Mesothelial cell of epicardium (in vitro differentiated cells): ENCODE measurements around the gene AQP2. TPM values are rescaled to one million over a fixed set of nuclear protein-coding genes. Genes with fewer than 3 reads are reported as not detected.

Experiments
- DNase-seq, 2 experiments: peaks; one replicate each; pipeline ENCODE4 v3.0.0; 2021; ENCODE audit warnings: low spot score in 2 of 2; ENCODE audit not compliant: unreplicated experiment in 2 of 2
- H3K27ac Mint-ChIP-seq: 2 replicates; pipeline ENCODE4 v1.8.0; 2021; ENCODE audit warnings: mixed read lengths
- H3K27me3 Mint-ChIP-seq: 2 replicates; pipeline ENCODE4 v1.8.0; 2021; ENCODE audit warnings: low read depth, mixed read lengths
- H3K36me3 Mint-ChIP-seq: 2 replicates; pipeline ENCODE4 v1.8.0; 2021; ENCODE audit warnings: mixed read lengths
- H3K4me1 Mint-ChIP-seq: 2 replicates; pipeline ENCODE4 v1.8.0; 2021; ENCODE audit warnings: mixed read lengths
- H3K4me3 Mint-ChIP-seq: 2 replicates; pipeline ENCODE4 v1.8.0; 2021; ENCODE audit warnings: mild to moderate bottlenecking, moderate library complexity, mixed read lengths
- H3K9me3 Mint-ChIP-seq: 2 replicates; pipeline ENCODE4 v1.8.0; 2021; ENCODE audit warnings: mixed read lengths
- CTCF ChIP-seq: fragments of 200-600 bp; sonication (generic); IDR thresholded peaks from one replicate; pipeline ENCODE4 v1.5.0; 2021; ENCODE audit warnings: antibody characterized with exemption; ENCODE audit not compliant: unreplicated experiment
- total RNA-seq: library from RNA; stranded (reverse); gene quantifications from 3 replicates; pipeline ENCODE4 v1.2.1, GENCODE V29; 2021

AQP2 gene
- total RNA-seq, 1 donor from 2014 or later: not detected

- Mint-ChIP-seq H3K4me3 (peak within 1 kb of the TSS; percentile 51), H3K36me3 (no peaks in the 10 kb centered on the region), H3K27ac (no peak within 1 kb of the TSS), H3K27me3 (peaks cover 46% of the 10 kb centered on the region), H3K9me3 (no peaks in the 10 kb centered on the region), H3K4me1 (peaks cover 8% of the 10 kb centered on the region)
- DNase-seq: no peak
- no peak for TF ChIP-seq CTCF
Observed at GRCh38 chr12:49903700-49904423, 46.7 kb upstream of the AQP2 start, which contains the start of gene FAIM2. Gene FAIM2, minus strand, starts transcription at chr12:49903900. Its CDS starts 108 bp downstream, at chr12:49903792.

GRCh38 chr12:49904601-49905000 is 45.9 kb upstream of the AQP2 start:
- Mint-ChIP-seq H3K4me3 (peak overlapping the region; percentile 51), H3K4me1 (peaks cover 15% of the 10 kb centered on the region), H3K36me3 (no peaks in the 10 kb centered on the region), H3K27ac (no peak overlapping the region), H3K27me3 (peaks cover 47% of the 10 kb centered on the region), H3K9me3 (no peaks in the 10 kb centered on the region)
- TF ChIP-seq CTCF: no peak
- no peak for DNase-seq

GRCh38 chr12:49905718-49906314 is 44.7 kb upstream of the AQP2 start:
- no peak overlapping the region for H3K4me3 Mint-ChIP-seq
- H3K27ac Mint-ChIP-seq: no peak overlapping the region
- TF ChIP-seq CTCF: no peak

GRCh38 chr12:49907352-49907751 is 43.2 kb upstream of the AQP2 start:
- no peak for DNase-seq
- H3K27me3 Mint-ChIP-seq: peaks cover 36% of the 10 kb centered on the region
- peaks cover 26% of the 10 kb centered on the region for H3K4me1 Mint-ChIP-seq
- H3K27ac Mint-ChIP-seq: peak overlapping the region; percentile 26
- no peak overlapping the region for H3K4me3 Mint-ChIP-seq
- H3K36me3 Mint-ChIP-seq: no peaks in the 10 kb centered on the region
- H3K9me3 Mint-ChIP-seq: no peaks in the 10 kb centered on the region
- no peak for TF ChIP-seq CTCF

More at GRCh38 chr12:49905718-49906314, 44.7 kb upstream of the AQP2 start:
- Mint-ChIP-seq H3K36me3 (no peaks in the 10 kb centered on the region), H3K27me3 (peaks cover 46% of the 10 kb centered on the region), H3K4me1 (peaks cover 23% of the 10 kb centered on the region), H3K9me3 (no peaks in the 10 kb centered on the region)
- no peak for DNase-seq

GRCh38 chr12:49909356-49909755 is 41.2 kb upstream of the AQP2 start:
- Mint-ChIP-seq H3K4me1 (peaks cover 36% of the 10 kb centered on the region), H3K36me3 (no peaks in the 10 kb centered on the region), H3K27me3 (peaks cover 18% of the 10 kb centered on the region), H3K4me3 (no peak overlapping the region), H3K9me3 (no peaks in the 10 kb centered on the region), H3K27ac (no peak overlapping the region)
- no peak for DNase-seq
- TF ChIP-seq CTCF: no peak
